Measurements from ENCODE around the gene GPR107. TPM values are rescaled to one million over a fixed set of nuclear protein-coding genes. Genes with fewer than 3 reads are reported as not detected.

Gene GPR107
- total RNA-seq, 4 donors from 2014 or later: 24.2 to 38.4 (median 30.4) TPM

- H3K27ac ChIP-seq: peak overlapping the region; percentile 88 to 99 (median 95)
- no peak for TF ChIP-seq POLR2AphosphoS5 (IDR thresholded peaks at IDR 0.05)
- no peak for TF ChIP-seq EP300 (IDR thresholded peaks at IDR 0.05)
- no peak for TF ChIP-seq POLR2A (IDR thresholded peaks at IDR 0.05)
- no peak for TF ChIP-seq CTCF (IDR thresholded peaks at IDR 0.05)
- no peaks in the 10 kb centered on the region for H3K27me3 ChIP-seq
- H3K4me1 ChIP-seq: peaks cover 23 to 100% (median 44%) of the 10 kb centered on the region in 3 donors
- no peak overlapping the region for H3K4me3 ChIP-seq
- no peaks in the 10 kb centered on the region for H3K9me3 ChIP-seq
- 66 to 87% methylated on average over 4 to 9 of the region's 9 CpGs for whole genome bisulfite sequencing, 2 donors (ENCODE audit: low coverage in 1 of 2)
- no peak for ATAC-seq
- no peaks in the 10 kb centered on the region for H3K36me3 ChIP-seq
Observed at GRCh38 chr9:130027533-130028365, 26.0 kb upstream of the GPR107 start.

GRCh38 chr9:130028493-130029222, 25.0 kb upstream of the GPR107 start:
- Histone ChIP-seq H3K27me3 (no peaks in the 10 kb centered on the region), H3K9me3 (no peaks in the 10 kb centered on the region), H3K4me3 (no peak overlapping the region), H3K4me1 (peaks cover 15 to 100% (median 36%) of the 10 kb centered on the region in 3 donors), H3K36me3 (no peaks in the 10 kb centered on the region), H3K27ac (peak overlapping the region; percentile 88 to 99 (median 95))
- TF ChIP-seq EP300 (IDR thresholded peaks at IDR 0.05) (no peak), POLR2A (IDR thresholded peaks at IDR 0.05) (no peak), CTCF (IDR thresholded peaks at IDR 0.05) (no peak), POLR2AphosphoS5 (IDR thresholded peaks at IDR 0.05) (no peak)
- ATAC-seq: no peak
- 24 to 28% methylated on average over 5 to 6 of the region's 6 CpGs for WGBS, 2 donors (ENCODE audit: low coverage in 1 of 2)

GRCh38 chr9:130029223-130029973, 24.3 kb upstream of the GPR107 start:
- H3K4me1 ChIP-seq: peaks cover 9 to 100% (median 33%) of the 10 kb centered on the region in 3 donors
- WGBS, 2 donors (ENCODE audit: low coverage in 1 of 2): 47 to 69% methylated on average over 5 to 10 of the region's 10 CpGs

DNA sequence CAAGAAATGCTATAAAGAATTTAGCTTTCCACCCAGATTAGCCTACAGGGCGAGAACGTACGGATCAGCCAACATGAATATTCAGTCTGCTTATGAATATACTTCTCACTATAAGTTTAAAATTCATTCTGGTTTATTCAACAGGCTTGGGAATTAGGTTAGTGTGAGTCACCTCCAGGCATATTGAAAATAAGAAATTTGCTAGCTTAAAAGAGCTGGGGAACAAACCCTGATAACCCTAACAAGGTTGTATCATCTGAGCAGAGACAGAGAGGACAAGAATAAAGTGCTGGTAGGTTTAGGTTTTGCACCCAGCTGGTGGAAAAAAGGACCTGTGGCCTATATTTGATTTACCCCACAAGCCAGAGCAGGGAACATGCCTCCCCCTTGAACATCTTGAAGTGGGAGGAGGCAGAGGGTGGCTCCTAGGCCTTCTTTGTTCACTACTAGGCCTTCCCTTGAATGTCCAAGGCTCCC, 23.0 kb upstream of the GPR107 start:
- TF ChIP-seq POLR2A (IDR thresholded peaks at IDR 0.05): no peak
- no peak for TF ChIP-seq EP300 (IDR thresholded peaks at IDR 0.05)
- TF ChIP-seq POLR2AphosphoS5 (IDR thresholded peaks at IDR 0.05): no peak
- TF ChIP-seq CTCF (IDR thresholded peaks at IDR 0.05): no peak
- Histone ChIP-seq H3K36me3 (no peaks in the 10 kb centered on the region), H3K9me3 (no peaks in the 10 kb centered on the region), H3K4me1 (peaks cover 9 to 100% (median 34%) of the 10 kb centered on the region in 3 donors), H3K4me3 (no peak overlapping the region), H3K27me3 (no peaks in the 10 kb centered on the region), H3K27ac (peak overlapping the region; percentile 88 to 99 (median 95))
- ATAC-seq: no peak
- WGBS, 2 donors (ENCODE audit: low coverage in 1 of 2): 67% methylated on average over 3 of the region's 3 CpGs

More at GRCh38 chr9:130029223-130029973, 24.3 kb upstream of the GPR107 start:
- no peak overlapping the region for H3K4me3 ChIP-seq
- H3K27me3 ChIP-seq: no peaks in the 10 kb centered on the region
- no peak for ATAC-seq
- no peaks in the 10 kb centered on the region for H3K9me3 ChIP-seq
- no peaks in the 10 kb centered on the region for H3K36me3 ChIP-seq
- TF ChIP-seq CTCF (IDR thresholded peaks at IDR 0.05) (no peak), POLR2AphosphoS5 (IDR thresholded peaks at IDR 0.05) (no peak), POLR2A (IDR thresholded peaks at IDR 0.05) (no peak), EP300 (IDR thresholded peaks at IDR 0.05) (no peak)
- peak overlapping the region; percentile 88 to 99 (median 95) for H3K27ac ChIP-seq
